ENCODE results near the gene PRB4. TPM values are rescaled to one million over a fixed set of nuclear protein-coding genes. Genes with fewer than 3 reads are reported as not detected.

Gene PRB4
- total RNA-seq, 1 experiment from 2014 or later = not detected

- Histone ChIP-seq H3K4me2 (no peak overlapping the region), H3K36me3 (ENCODE audit: low read depth) (no peaks in the 10 kb centered on the region), H3K4me1 (replicated peaks; ENCODE audit: insufficient read depth) (no peaks in the 10 kb centered on the region), H3K9me3 (ENCODE audit: insufficient read depth, low read depth) (no peaks in the 10 kb centered on the region), H3K79me2 (ENCODE audit: low read depth) (no peaks in the 10 kb centered on the region), H3K4me3 (no peak overlapping the region), H3F3A (ENCODE audit: insufficient read depth, low read depth) (no peaks in the 10 kb centered on the region), H3K9me2 (ENCODE audit: insufficient read depth) (no peaks in the 10 kb centered on the region), H3K27ac (no peak overlapping the region), H2AFZ (no peak overlapping the region), H3K27me3 (ENCODE audit: insufficient read depth, low read depth) (no peaks in the 10 kb centered on the region), H4K20me1 (ENCODE audit: insufficient read depth) (no peaks in the 10 kb centered on the region)
- POLR2A ChIA-PET (ENCODE audit: unreplicated experiment) = no interaction called here
- TF ChIP-seq EZH2 (IDR thresholded peaks at IDR 0.05; ENCODE audit: low read depth) (no peak), CTCF (conservative IDR thresholded peaks at IDR 0.05) (no peak)
- intact Hi-C loops (cut with micrococcal nuclease; ENCODE audit: unreplicated experiment) = no loop called here
- DNase-seq = no peak
- no TSS peak for BruUV-seq (replicated peaks)
- CTCF ChIA-PET = no interaction called here
Observed at GRCh38 chr12:11344500-11344899, 34.3 kb upstream of the PRB4 start.

- no peak overlapping the region for H3K27ac ChIP-seq
- H3K4me3 ChIP-seq = no peak overlapping the region
- H4K20me1 ChIP-seq (ENCODE audit: insufficient read depth) = no peaks in the 10 kb centered on the region
- H3K79me2 ChIP-seq (ENCODE audit: low read depth) = no peaks in the 10 kb centered on the region
- no peaks in the 10 kb centered on the region for H3K9me3 ChIP-seq (ENCODE audit: insufficient read depth, low read depth)
- no peaks in the 10 kb centered on the region for H3K4me1 ChIP-seq (replicated peaks; ENCODE audit: insufficient read depth)
- BruUV-seq (replicated peaks) = no TSS peak
- no peaks in the 10 kb centered on the region for H3F3A ChIP-seq (ENCODE audit: insufficient read depth, low read depth)
- H3K4me2 ChIP-seq = no peak overlapping the region
- H3K9me2 ChIP-seq (ENCODE audit: insufficient read depth) = peaks cover 5% of the 10 kb centered on the region; the same call in 1 of the 2 replicates
- no peak overlapping the region for H2AFZ ChIP-seq
- DNase-seq = no peak
- CTCF ChIA-PET = no interaction called here
- intact Hi-C loops (cut with micrococcal nuclease; ENCODE audit: unreplicated experiment) = no loop called here
- POLR2A ChIA-PET (ENCODE audit: unreplicated experiment) = no interaction called here
- TF ChIP-seq CTCF (conservative IDR thresholded peaks at IDR 0.05) (no peak), EZH2 (IDR thresholded peaks at IDR 0.05; ENCODE audit: low read depth) (no peak)
- H3K36me3 ChIP-seq (ENCODE audit: low read depth) = no peaks in the 10 kb centered on the region
- peaks cover 6% of the 10 kb centered on the region; the same call in 1 of the 2 replicates for H3K27me3 ChIP-seq (ENCODE audit: insufficient read depth, low read depth)
Observed at GRCh38 chr12:11324426-11324825, 14.2 kb upstream of the PRB4 start.

- H3K9me3 ChIP-seq (ENCODE audit: insufficient read depth, low read depth) = no peaks in the 10 kb centered on the region
Observed at GRCh38 chr12:11321980-11322379, 11.7 kb upstream of the PRB4 start.

More at GRCh38 chr12:11321980-11322379, 11.7 kb upstream of the PRB4 start:
- DNase-seq = no peak
- H3K4me1 ChIP-seq (replicated peaks; ENCODE audit: insufficient read depth) = no peaks in the 10 kb centered on the region
- ChIA-PET CTCF (no interaction called here), POLR2A (ENCODE audit: unreplicated experiment) (no interaction called here)
- no peaks in the 10 kb centered on the region for H4K20me1 ChIP-seq (ENCODE audit: insufficient read depth)
- no peak overlapping the region for H3K4me2 ChIP-seq
- no peak overlapping the region for H3K4me3 ChIP-seq
- H3K27me3 ChIP-seq (ENCODE audit: insufficient read depth, low read depth) = peaks cover 11% of the 10 kb centered on the region; the same call in 1 of the 2 replicates
- H3K9me2 ChIP-seq (ENCODE audit: insufficient read depth) = peaks cover 5% of the 10 kb centered on the region; the same call in 1 of the 2 replicates
- BruUV-seq (replicated peaks) = no TSS peak
- no peak overlapping the region for H3K27ac ChIP-seq
- no peak overlapping the region for H2AFZ ChIP-seq
- no peaks in the 10 kb centered on the region for H3F3A ChIP-seq (ENCODE audit: insufficient read depth, low read depth)
- H3K36me3 ChIP-seq (ENCODE audit: low read depth) = no peaks in the 10 kb centered on the region
- H3K79me2 ChIP-seq (ENCODE audit: low read depth) = no peaks in the 10 kb centered on the region
- intact Hi-C loops (cut with micrococcal nuclease; ENCODE audit: unreplicated experiment) = no loop called here
- no peak for TF ChIP-seq CTCF (conservative IDR thresholded peaks at IDR 0.05)
- TF ChIP-seq EZH2 (IDR thresholded peaks at IDR 0.05; ENCODE audit: low read depth) = no peak

All from PC-9 (cell line).